ENCODE results near the gene ZNF277.

ZNF277 gene

DNA sequence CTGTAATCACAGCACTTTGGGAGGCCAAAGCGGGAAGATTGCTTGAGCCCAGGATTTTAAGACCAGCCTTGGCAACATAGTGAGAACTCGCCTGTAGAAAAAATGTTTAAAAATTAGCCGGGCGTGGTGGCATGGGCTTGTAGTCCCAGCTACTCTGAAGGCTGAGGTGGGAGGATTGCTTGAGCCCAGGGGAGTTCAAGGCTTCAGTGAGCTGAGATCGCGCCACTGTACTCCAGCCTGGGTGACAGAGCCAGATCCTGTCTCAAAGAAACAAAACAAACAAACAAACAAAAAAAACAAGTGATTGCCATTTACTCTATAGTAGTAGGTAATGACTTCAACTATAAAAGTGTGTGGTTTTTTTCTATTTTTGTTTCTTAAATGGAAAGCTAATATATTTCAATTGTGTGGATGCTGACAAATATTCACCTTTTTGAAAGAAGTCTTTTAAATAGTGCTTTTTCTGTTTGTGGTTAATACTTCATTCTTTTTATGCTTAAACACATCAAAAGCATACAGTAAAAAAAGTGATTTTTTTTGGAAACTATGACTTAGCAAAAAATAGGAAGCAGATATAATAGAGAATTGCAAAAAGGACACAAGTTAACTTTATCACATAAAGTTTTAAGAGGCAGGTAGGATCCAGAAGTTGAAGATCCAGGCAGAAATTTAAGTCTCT is 48.4 kb downstream of the ZNF277 start:
- H3K4me3 ChIP-seq (ENCODE audit: low read depth, low read length): no peak overlapping the region
- TF ChIP-seq, protein P1, sequence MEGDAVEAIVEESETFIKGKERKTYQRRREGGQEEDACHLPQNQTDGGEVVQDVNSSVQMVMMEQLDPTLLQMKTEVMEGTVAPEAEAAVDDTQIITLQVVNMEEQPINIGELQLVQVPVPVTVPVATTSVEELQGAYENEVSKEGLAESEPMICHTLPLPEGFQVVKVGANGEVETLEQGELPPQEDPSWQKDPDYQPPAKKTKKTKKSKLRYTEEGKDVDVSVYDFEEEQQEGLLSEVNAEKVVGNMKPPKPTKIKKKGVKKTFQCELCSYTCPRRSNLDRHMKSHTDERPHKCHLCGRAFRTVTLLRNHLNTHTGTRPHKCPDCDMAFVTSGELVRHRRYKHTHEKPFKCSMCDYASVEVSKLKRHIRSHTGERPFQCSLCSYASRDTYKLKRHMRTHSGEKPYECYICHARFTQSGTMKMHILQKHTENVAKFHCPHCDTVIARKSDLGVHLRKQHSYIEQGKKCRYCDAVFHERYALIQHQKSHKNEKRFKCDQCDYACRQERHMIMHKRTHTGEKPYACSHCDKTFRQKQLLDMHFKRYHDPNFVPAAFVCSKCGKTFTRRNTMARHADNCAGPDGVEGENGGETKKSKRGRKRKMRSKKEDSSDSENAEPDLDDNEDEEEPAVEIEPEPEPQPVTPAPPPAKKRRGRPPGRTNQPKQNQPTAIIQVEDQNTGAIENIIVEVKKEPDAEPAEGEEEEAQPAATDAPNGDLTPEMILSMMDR (IDR thresholded peaks at IDR 0.05; ENCODE audit: low read depth, low read length, missing control alignments): no peak
- DNase-seq (ENCODE audit: low read depth): no peak
- in situ Hi-C loops (cut with HindIII; ENCODE audit: low sequenced_read_pairs): no loop called here

DNA sequence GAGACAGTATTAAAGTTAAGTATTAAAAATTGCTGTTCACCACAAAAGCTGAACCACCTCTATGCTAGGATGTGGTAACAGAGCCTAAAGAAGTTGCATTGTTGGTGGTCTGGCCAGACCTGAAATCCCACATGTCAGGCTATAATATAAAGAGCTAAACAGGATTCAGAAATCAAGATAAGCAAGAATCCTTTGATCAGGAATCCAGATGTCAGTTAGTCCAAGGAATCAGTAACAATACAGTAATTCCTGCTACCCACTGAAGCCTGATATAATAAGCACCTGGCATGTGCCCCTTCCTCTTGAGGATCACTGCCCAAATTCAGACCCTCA is 48.9 kb downstream of the ZNF277 start:
- DNase-seq (ENCODE audit: low read depth): no peak
- in situ Hi-C loops (cut with HindIII; ENCODE audit: low sequenced_read_pairs): no loop called here
- H3K4me3 ChIP-seq (ENCODE audit: low read depth, low read length): no peak overlapping the region
- TF ChIP-seq, protein P1 (IDR thresholded peaks at IDR 0.05; ENCODE audit: low read depth, low read length, missing control alignments): no peak

DNA sequence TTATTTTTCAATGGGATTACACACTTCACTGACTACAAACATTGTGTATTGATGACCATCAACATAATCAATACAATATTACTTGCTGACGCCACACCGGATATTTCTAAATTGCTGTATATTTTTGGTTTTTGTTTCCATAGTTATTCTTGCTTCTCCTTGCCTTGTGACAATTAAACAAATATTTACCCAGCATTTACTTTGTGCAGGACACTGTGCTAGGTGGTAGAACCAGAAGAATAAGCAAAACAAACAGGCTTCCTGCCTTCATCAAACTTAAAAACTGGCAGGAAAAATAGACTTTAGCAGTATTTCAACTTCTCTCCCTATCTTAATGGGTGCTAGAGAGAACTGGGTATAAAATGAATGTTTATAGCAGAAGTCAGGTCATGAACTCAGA is 50.6 kb downstream of the ZNF277 start:
- in situ Hi-C loops (cut with HindIII; ENCODE audit: low sequenced_read_pairs): no loop called here
- no peak for DNase-seq (ENCODE audit: low read depth)
- no peak overlapping the region for H3K4me3 ChIP-seq (ENCODE audit: low read depth, low read length)

DNA sequence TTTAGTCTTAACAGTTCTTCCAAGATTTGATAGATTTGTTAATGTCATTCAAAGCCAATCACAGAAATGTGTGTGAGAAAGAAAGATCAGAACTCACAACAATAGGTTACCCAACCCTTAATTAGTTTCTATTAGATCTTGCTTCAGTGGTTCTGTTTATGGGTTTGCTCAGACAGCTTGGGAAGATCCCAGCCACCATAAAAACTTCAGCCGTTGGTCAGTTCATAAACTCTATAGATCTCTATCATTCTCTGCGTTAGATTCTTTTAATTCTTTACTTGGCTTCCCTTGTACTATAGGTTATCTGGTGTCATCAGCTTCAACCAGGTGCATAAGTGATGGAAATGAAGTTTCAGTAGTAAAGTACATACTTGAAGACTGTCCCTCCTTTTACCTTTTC is 54.4 kb downstream of the ZNF277 start:
- no peak for DNase-seq (ENCODE audit: low read depth)
- in situ Hi-C loops (cut with HindIII; ENCODE audit: low sequenced_read_pairs): loop anchor here (5.0 kb wide), 1 partner anchor 101 kb away; no protein-coding TSS in a partner anchor
- TF ChIP-seq, protein P1 (IDR thresholded peaks at IDR 0.05; ENCODE audit: low read depth, low read length, missing control alignments): no peak
- H3K4me3 ChIP-seq (ENCODE audit: low read depth, low read length): no peak overlapping the region

More for the DNA sequence above, 50.6 kb downstream of the ZNF277 start:
- TF ChIP-seq, protein P1 (IDR thresholded peaks at IDR 0.05; ENCODE audit: low read depth, low read length, missing control alignments): no peak

DNA sequence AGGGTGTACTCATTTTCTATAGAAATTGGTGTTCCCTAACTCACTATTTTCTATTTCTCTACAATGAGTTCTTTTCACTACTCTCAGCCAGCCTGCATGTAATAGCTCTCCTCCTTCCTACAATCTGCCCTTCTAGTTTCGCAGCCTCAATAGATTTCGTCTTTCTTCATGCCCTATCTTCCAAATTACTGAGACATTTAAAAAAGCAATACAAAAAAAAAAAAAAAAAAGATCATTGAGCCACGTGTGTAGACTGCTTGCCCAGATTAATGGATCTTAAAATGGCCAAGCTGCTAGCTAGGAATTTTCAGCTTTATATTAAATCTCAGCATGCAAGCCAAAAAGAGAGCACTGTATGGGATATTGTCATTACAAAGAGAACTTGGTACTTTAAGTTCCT is 55.5 kb downstream of the ZNF277 start:
- no peak overlapping the region for H3K4me3 ChIP-seq (ENCODE audit: low read depth, low read length)
- DNase-seq (ENCODE audit: low read depth): no peak
- in situ Hi-C loops (cut with HindIII; ENCODE audit: low sequenced_read_pairs): loop anchor here (5.0 kb wide), 1 partner anchor 100 kb away; no protein-coding TSS in a partner anchor
- TF ChIP-seq, protein P1 (IDR thresholded peaks at IDR 0.05; ENCODE audit: low read depth, low read length, missing control alignments): no peak

DNA sequence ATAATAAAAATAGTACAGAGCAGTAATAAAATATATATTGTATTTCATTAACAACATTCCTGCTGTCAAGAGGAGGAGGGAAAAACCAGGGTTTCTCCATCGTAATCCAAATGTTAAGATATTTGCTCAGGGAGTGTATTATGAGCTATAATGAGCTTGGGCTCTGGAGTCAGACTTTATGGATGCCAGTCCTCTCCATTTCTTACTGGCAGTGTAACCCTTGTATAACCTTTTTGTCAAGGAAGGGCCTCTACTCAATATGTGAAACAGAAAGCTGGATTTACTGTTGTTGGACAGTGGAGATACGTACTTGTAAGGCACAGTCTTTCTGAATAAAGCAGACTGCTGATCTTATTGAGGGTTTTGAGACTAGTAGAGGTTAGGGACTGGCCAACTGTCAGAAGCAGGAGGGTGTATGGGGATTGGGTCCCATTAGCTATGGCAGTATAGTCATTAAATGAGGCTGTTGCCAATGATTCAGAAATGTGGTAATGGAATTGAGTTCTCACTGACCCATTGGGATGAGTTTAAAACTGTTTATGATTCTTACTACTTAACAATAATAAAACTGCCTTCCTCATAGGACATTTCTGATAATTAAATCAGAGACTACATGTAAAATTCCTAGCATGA is 56.5 kb downstream of the ZNF277 start:
- no peak for DNase-seq (ENCODE audit: low read depth)
- TF ChIP-seq, protein P1 (IDR thresholded peaks at IDR 0.05; ENCODE audit: low read depth, low read length, missing control alignments): no peak
- in situ Hi-C loops (cut with HindIII; ENCODE audit: low sequenced_read_pairs): loop anchor here (5.0 kb wide), 1 partner anchor 99 kb away; no protein-coding TSS in a partner anchor
- H3K4me3 ChIP-seq (ENCODE audit: low read depth, low read length): no peak overlapping the region

Measured in astrocyte of the cerebellum (primary cell).